Mucosa of stomach (tissue), 1 donor: ENCODE measurements around the gene PI4KA.
"Not testable (repeated sequence)": the region's sequence is repeated elsewhere in the genome, so short reads cannot be mapped to it uniquely, and the experiment has no call there.

Experiments
- H3K27me3 ChIP-seq: one replicate; pipeline ENCODE4 v1.7.0; 2013; ENCODE audit warnings: mild to moderate bottlenecking, low read length; ENCODE audit not compliant: control insufficient read depth, insufficient read depth
- H3K36me3 ChIP-seq: one replicate; pipeline ENCODE4 v1.7.0; 2013; ENCODE audit warnings: low read length; ENCODE audit not compliant: control insufficient read depth, insufficient read depth
- H3K4me1 ChIP-seq: one replicate; pipeline ENCODE4 v1.7.0; 2013; ENCODE audit warnings: mild to moderate bottlenecking, low read length; ENCODE audit not compliant: control insufficient read depth, insufficient read depth
- H3K4me3 ChIP-seq: one replicate; pipeline ENCODE4 v1.7.0; 2013; ENCODE audit warnings: low read length
- H3K9ac ChIP-seq: one replicate; pipeline ENCODE4 v1.7.0; 2013; ENCODE audit warnings: mild to moderate bottlenecking, low read length, moderate library complexity
- H3K9me3 ChIP-seq: one replicate; pipeline ENCODE4 v1.7.0; 2013; ENCODE audit warnings: mild to moderate bottlenecking, low read length, moderate library complexity; ENCODE audit not compliant: control insufficient read depth
- donor health status: Pancreatic carcinoma.

Gene PI4KA

GRCh38 chr22:20740222-20740951 lies 118.2 kb downstream of the PI4KA start:
- no peak overlapping the region for H3K9ac ChIP-seq
- H3K4me1 ChIP-seq = no peaks in the 10 kb centered on the region
- no peaks in the 10 kb centered on the region for H3K27me3 ChIP-seq
- H3K9me3 ChIP-seq = no peaks in the 10 kb centered on the region
- peaks cover 5% of the 10 kb centered on the region for H3K36me3 ChIP-seq
- no peak overlapping the region for H3K4me3 ChIP-seq

GRCh38 chr22:20738394-20739089 lies 120.1 kb downstream of the PI4KA start:
- H3K27me3 ChIP-seq = no peaks in the 10 kb centered on the region
- no peaks in the 10 kb centered on the region for H3K9me3 ChIP-seq
- peaks cover 5% of the 10 kb centered on the region for H3K36me3 ChIP-seq
- H3K4me3 ChIP-seq = no peak overlapping the region
- no peaks in the 10 kb centered on the region for H3K4me1 ChIP-seq
- no peak overlapping the region for H3K9ac ChIP-seq

GRCh38 chr22:20736891-20737290 lies 121.7 kb downstream of the PI4KA start:
- not testable (repeated sequence) for H3K9me3 ChIP-seq, H3K4me1 ChIP-seq, H3K9ac ChIP-seq, H3K27me3 ChIP-seq, H3K36me3 ChIP-seq, H3K4me3 ChIP-seq

- not testable (repeated sequence) for H3K4me3 ChIP-seq, H3K9ac ChIP-seq, H3K9me3 ChIP-seq, H3K27me3 ChIP-seq, H3K4me1 ChIP-seq, H3K36me3 ChIP-seq
These were observed 123.1 kb downstream of the PI4KA start for GRCh38 chr22:20735356-20736162.

GRCh38 chr22:20732431-20732830 lies 126.2 kb downstream of the PI4KA start:
- H3K9me3 ChIP-seq, H3K9ac ChIP-seq, H3K4me1 ChIP-seq, H3K27me3 ChIP-seq, H3K4me3 ChIP-seq, H3K36me3 ChIP-seq: not testable (repeated sequence)

GRCh38 chr22:20729194-20729593 lies 129.4 kb downstream of the PI4KA start:
- no peaks in the 10 kb centered on the region for H3K27me3 ChIP-seq
- no peaks in the 10 kb centered on the region for H3K9me3 ChIP-seq
- H3K9ac ChIP-seq = no peak overlapping the region
- no peaks in the 10 kb centered on the region for H3K4me1 ChIP-seq
- peaks cover 9% of the 10 kb centered on the region for H3K36me3 ChIP-seq
- H3K4me3 ChIP-seq = no peak overlapping the region

- no peak overlapping the region for H3K9ac ChIP-seq
- H3K4me3 ChIP-seq = no peak overlapping the region
- no peaks in the 10 kb centered on the region for H3K4me1 ChIP-seq
- no peaks in the 10 kb centered on the region for H3K9me3 ChIP-seq
- peaks cover 9% of the 10 kb centered on the region for H3K36me3 ChIP-seq
- no peaks in the 10 kb centered on the region for H3K27me3 ChIP-seq
These were observed 130.0 kb downstream of the PI4KA start for GRCh38 chr22:20728523-20729190.

- Histone ChIP-seq H3K4me3 (no peak overlapping the region), H3K27me3 (no peaks in the 10 kb centered on the region), H3K4me1 (no peaks in the 10 kb centered on the region), H3K9ac (no peak overlapping the region), H3K9me3 (no peaks in the 10 kb centered on the region), H3K36me3 (peaks cover 9% of the 10 kb centered on the region)
These were observed 131.2 kb downstream of the PI4KA start for GRCh38 chr22:20727118-20728015.

- Histone ChIP-seq H3K9ac (no peak overlapping the region), H3K4me1 (no peaks in the 10 kb centered on the region), H3K27me3 (no peaks in the 10 kb centered on the region), H3K36me3 (peaks cover 9% of the 10 kb centered on the region), H3K4me3 (no peak overlapping the region), H3K9me3 (no peaks in the 10 kb centered on the region)
These were observed 132.5 kb downstream of the PI4KA start for GRCh38 chr22:20725987-20726558.

GRCh38 chr22:20724676-20725454 lies 133.7 kb downstream of the PI4KA start:
- Histone ChIP-seq H3K9ac (no peak overlapping the region), H3K27me3 (no peaks in the 10 kb centered on the region), H3K4me1 (no peaks in the 10 kb centered on the region), H3K36me3 (peaks cover 9% of the 10 kb centered on the region), H3K9me3 (no peaks in the 10 kb centered on the region), H3K4me3 (no peak overlapping the region)
